NT2/D1 (cell line): Measurements from ENCODE around the gene GBA3.

Experiments used
- DNase-seq: peaks from one replicate; pipeline ENCODE4 v3.0.0-alpha.2; 2011; ENCODE audit warnings: low read depth, low spot score
- H3K27me3 ChIP-seq: 2 replicates; pipeline ENCODE4 v1.6.0; 2011; ENCODE audit warnings: mild to moderate bottlenecking; ENCODE audit not compliant: insufficient read length, insufficient read depth
- H3K36me3 ChIP-seq: 2 replicates; pipeline ENCODE4 v1.6.1; 2011; ENCODE audit warnings: mild to moderate bottlenecking, low read length, mixed read lengths; ENCODE audit not compliant: insufficient read depth, insufficient read length
- H3K4me1 ChIP-seq: 2 replicates; pipeline ENCODE4 v1.5.1; 2011; ENCODE audit not compliant: insufficient read depth, insufficient read length
- H3K4me3 ChIP-seq: 2 replicates; pipeline ENCODE4 v1.5.1; 2011; ENCODE audit warnings: low read depth; ENCODE audit not compliant: insufficient read length
- H3K9ac ChIP-seq: 2 replicates; pipeline ENCODE4 v1.6.0; 2011; ENCODE audit warnings: low read depth; ENCODE audit not compliant: insufficient read length
- H3K9me3 ChIP-seq: 2 replicates; pipeline ENCODE4 v1.5.1; 2011; ENCODE audit warnings: mild to moderate bottlenecking, low read length; ENCODE audit not compliant: insufficient read depth
- SUZ12 ChIP-seq: IDR thresholded peaks from 2 replicates; pipeline ENCODE4 v1.6.1; 2011; ENCODE audit not compliant: insufficient read length, insufficient read depth; ENCODE audit errors: extremely low read depth
- YY1 ChIP-seq: IDR thresholded peaks from 2 replicates; pipeline ENCODE4 v1.6.1; 2011; ENCODE audit not compliant: insufficient read length, insufficient read depth
- ZNF274 ChIP-seq: IDR thresholded peaks from 2 replicates; pipeline ENCODE4 v1.6.1; 2011; ENCODE audit warnings: mild to moderate bottlenecking, low read depth, low read length

The GBA3 gene

DNA sequence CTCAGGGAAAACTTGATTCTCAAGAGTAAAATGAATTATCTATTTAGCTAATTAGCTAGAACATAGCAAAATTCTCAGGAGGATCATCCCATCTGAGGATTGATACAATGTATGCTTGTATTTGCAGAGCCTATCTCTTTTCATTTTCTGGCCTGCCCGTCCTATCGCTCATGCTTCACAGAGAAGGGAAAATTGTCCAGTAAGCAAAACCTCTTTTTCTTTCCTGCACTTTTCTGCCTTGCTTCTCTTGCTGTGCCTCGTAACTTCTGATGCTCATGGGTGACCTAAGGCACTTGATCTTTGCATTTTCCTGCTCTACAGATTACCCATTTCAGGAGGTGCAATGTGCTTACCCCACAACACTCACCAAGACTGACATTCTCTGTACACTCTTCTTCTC lies 88.1 kb downstream of the GBA3 start:
- H3K27me3 ChIP-seq = no peaks in the 10 kb centered on the region
- TF ChIP-seq ZNF274 (no peak), YY1 (no peak), SUZ12 (no peak)
- H3K36me3 ChIP-seq = no peaks in the 10 kb centered on the region
- no peaks in the 10 kb centered on the region for H3K4me1 ChIP-seq
- H3K9me3 ChIP-seq = peaks cover 9% of the 10 kb centered on the region; the same call in 1 of the 2 replicates
- no peak for DNase-seq
- H3K4me3 ChIP-seq = no peak overlapping the region
- H3K9ac ChIP-seq = no peak overlapping the region

DNA sequence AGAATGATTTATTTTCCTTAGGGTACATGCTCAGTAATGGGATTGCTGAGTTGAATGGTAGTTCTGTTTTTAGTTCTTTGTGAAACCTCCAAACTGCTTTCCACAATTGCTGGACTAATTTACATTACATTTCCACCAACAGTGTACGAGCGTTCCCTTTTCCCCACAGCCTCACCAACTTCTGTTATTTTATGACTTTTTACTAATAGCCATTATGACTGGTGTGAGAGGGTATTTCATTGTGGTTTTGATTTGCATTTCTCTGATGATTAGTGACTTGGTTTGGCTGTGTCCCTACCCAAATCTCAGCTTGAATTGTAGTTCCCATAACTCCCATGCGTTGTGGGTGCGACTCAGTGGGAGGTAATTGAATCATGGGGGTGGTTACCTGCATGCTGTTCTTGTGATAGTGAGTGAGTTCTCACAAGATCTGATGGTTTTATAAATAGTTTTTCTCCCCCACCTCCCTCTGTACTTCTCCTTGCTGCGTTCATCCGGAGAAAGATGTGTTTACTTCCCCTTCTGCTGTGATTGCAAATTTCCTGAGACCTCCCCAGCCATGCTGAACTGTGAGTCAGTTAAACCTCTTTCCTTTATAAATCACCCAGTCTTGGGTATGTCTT lies 95.1 kb downstream of the GBA3 start:
- H3K36me3 ChIP-seq = no peaks in the 10 kb centered on the region
- H3K27me3 ChIP-seq = no peaks in the 10 kb centered on the region
- H3K9me3 ChIP-seq = 0 out of 2 replicates have a peak, but pooled peaks cover 6% of the 10 kb centered on the region
- H3K4me3 ChIP-seq = no peak overlapping the region
- DNase-seq = no peak
- H3K4me1 ChIP-seq = no peaks in the 10 kb centered on the region
- no peak overlapping the region for H3K9ac ChIP-seq
- TF ChIP-seq YY1 (no peak), ZNF274 (no peak)

- H3K4me1 ChIP-seq = no peaks in the 10 kb centered on the region
- H3K9me3 ChIP-seq = 0 out of 2 replicates have a peak, but pooled peaks cover 6% of the 10 kb centered on the region
- no peaks in the 10 kb centered on the region for H3K36me3 ChIP-seq
- no peak for TF ChIP-seq ZNF274
- TF ChIP-seq SUZ12 = no peak
- no peak for TF ChIP-seq YY1
- no peaks in the 10 kb centered on the region for H3K27me3 ChIP-seq
- no peak overlapping the region for H3K4me3 ChIP-seq
- DNase-seq = no peak
- H3K9ac ChIP-seq = no peak overlapping the region
These were observed 97.9 kb downstream of the GBA3 start for GRCh38 chr4:22790631-22791030.

DNA sequence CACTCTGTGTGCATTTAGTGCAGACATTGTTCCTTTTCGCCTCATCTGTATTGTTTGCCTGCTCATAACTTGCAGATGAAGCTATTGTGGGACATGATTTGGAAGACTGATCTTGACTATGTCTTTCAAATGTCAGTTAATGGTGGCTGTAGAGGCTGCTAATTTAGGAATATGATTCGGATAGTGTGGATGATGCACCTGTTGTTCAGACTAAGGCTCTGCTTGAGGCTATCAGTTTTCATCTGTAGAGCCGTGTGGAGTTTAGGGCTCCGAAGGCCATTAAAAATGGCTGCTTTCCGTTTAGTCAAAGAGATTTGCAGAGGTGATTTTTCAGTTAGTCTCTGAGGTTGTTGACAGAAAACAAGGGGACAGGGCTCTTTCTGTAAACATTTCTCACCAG lies 102.0 kb downstream of the GBA3 start:
- no peak for DNase-seq
- no peak for TF ChIP-seq YY1
- TF ChIP-seq ZNF274 = no peak
- TF ChIP-seq SUZ12 = no peak
- H3K36me3 ChIP-seq = no peaks in the 10 kb centered on the region

DNA sequence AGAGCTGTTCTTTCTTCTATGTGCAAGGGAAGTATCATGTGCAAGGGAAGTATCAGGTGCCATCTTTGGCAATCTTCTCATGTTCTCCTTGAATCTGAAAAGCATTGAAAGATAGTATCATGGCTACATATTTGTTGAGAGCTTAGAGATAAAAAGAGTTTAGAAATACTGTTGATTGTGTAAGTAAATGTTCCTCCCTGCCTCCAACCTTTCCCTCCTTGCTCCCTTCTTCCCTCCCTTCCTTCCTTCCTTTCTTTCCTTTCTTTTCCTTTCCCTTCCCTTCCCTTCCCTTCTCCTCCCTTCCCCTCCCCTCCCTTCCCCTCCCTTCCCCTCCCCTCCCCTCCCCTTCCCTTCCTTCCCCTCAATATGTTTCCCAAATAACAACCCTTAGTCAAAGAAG lies 108.7 kb downstream of the GBA3 start:
- H3K9me3 ChIP-seq = no peaks in the 10 kb centered on the region
- no peak for DNase-seq
- no peaks in the 10 kb centered on the region for H3K36me3 ChIP-seq
- H3K4me3 ChIP-seq = no peak overlapping the region
- no peaks in the 10 kb centered on the region for H3K27me3 ChIP-seq
- no peak overlapping the region for H3K9ac ChIP-seq
- H3K4me1 ChIP-seq = no peaks in the 10 kb centered on the region
- TF ChIP-seq YY1 = no peak
- TF ChIP-seq SUZ12 = no peak
- no peak for TF ChIP-seq ZNF274

More for the DNA sequence above, 102.0 kb downstream of the GBA3 start:
- Histone ChIP-seq H3K9ac (no peak overlapping the region), H3K27me3 (no peaks in the 10 kb centered on the region), H3K4me1 (no peaks in the 10 kb centered on the region), H3K4me3 (no peak overlapping the region), H3K9me3 (no peaks in the 10 kb centered on the region)

GRCh38 chr4:22802876-22803275 lies 110.1 kb downstream of the GBA3 start:
- no peak for DNase-seq
- Histone ChIP-seq H3K4me1 (no peaks in the 10 kb centered on the region), H3K9ac (no peak overlapping the region), H3K36me3 (no peaks in the 10 kb centered on the region), H3K9me3 (no peaks in the 10 kb centered on the region), H3K4me3 (no peak overlapping the region), H3K27me3 (no peaks in the 10 kb centered on the region)
- TF ChIP-seq YY1 = no peak
- no peak for TF ChIP-seq ZNF274
- no peak for TF ChIP-seq SUZ12

GRCh38 chr4:22803512-22803911 lies 110.8 kb downstream of the GBA3 start:
- no peak for DNase-seq
- H3K9me3 ChIP-seq = no peaks in the 10 kb centered on the region
- H3K9ac ChIP-seq = no peak overlapping the region
- no peaks in the 10 kb centered on the region for H3K4me1 ChIP-seq
- no peaks in the 10 kb centered on the region for H3K36me3 ChIP-seq
- no peak overlapping the region for H3K4me3 ChIP-seq
- no peaks in the 10 kb centered on the region for H3K27me3 ChIP-seq
- TF ChIP-seq YY1 = no peak
- no peak for TF ChIP-seq ZNF274
- TF ChIP-seq SUZ12 = no peak
